Measurements from ENCODE around the gene CARD11. TPM values are rescaled to one million over a fixed set of nuclear protein-coding genes. Genes with fewer than 3 reads are reported as not detected.

Gene CARD11
- total RNA-seq, 1 experiment from 2014 or later: 0.57 TPM

GRCh38 chr7:2941216-2941859 is 102.3 kb downstream of the CARD11 start:
- POLR2A ChIA-PET: no interaction called here

DNA sequence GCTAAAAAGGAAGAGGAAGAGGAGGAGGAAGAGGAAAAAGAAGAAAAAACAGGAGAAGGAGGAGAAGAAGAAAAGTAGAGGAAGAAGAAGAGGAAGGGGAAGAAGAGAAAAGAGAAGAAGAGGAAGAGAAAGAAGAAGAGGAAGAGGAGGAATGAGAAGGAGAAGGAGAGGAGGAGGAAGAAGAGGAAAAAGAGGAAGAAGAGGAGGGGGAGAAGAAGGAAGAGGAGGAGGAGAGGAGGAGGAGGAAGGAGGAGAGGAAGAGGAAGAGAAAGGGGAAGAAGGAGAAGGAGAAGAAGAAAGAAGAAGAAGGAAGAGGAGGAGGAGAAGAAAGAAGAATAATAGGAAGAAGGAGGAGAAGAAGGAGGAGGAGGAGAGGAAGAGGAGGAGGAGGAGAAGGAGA is 103.2 kb downstream of the CARD11 start:
- Histone ChIP-seq H3K79me2 (ENCODE audit: insufficient read depth, low read length) (no peaks in the 10 kb centered on the region), H3K9me3 (ENCODE audit: control insufficient read depth in 1 of 2, insufficient read depth in 1 of 2, low read depth in 1 of 2, low read length in 2 of 2) (no peaks in the 10 kb centered on the region), H3K27ac (ENCODE audit: low read depth, low read length) (no peak overlapping the region), H2AFZ (ENCODE audit: low read depth, low read length, poor library complexity, severe bottlenecking) (no peak overlapping the region), H3K36me3 (ENCODE audit: control insufficient read depth in 1 of 2, insufficient read depth in 2 of 2, low read length in 2 of 2) (no peaks in the 10 kb centered on the region), H3K9me2 (ENCODE audit: insufficient read depth) (no peaks in the 10 kb centered on the region), H3K4me3 (replicated peaks in 1 of 2; ENCODE audit: low read depth in 1 of 2, low read length in 2 of 2) (no peak overlapping the region), H4K20me1 (ENCODE audit: insufficient read depth) (no peaks in the 10 kb centered on the region), H3K27me3 (ENCODE audit: insufficient read depth, low read length) (peaks cover 24% of the 10 kb centered on the region), H3K4me2 (ENCODE audit: low read length) (no peak overlapping the region), H3K9ac (ENCODE audit: low read length) (no peak overlapping the region), H3K4me1 (ENCODE audit: control insufficient read depth in 1 of 2, insufficient read depth in 2 of 2, low read length in 2 of 2) (0 out of 4 replicates have a peak, but pooled peaks cover 0 to 5% of the 10 kb centered on the region in 2 experiments)
- no TSS peak for BruUV-seq (replicated peaks)
- TF ChIP-seq JUND (IDR thresholded peaks at IDR 0.05): no peak
- TF ChIP-seq ZFX (IDR thresholded peaks at IDR 0.05): no peak
- no peak for TF ChIP-seq EZH2phosphoT487 (IDR thresholded peaks at IDR 0.05; ENCODE audit: borderline replicate concordance)
- DNase-seq (ENCODE audit: low read depth, low spot score) (no peak), ATAC-seq (no peak)
- POLR2A ChIA-PET: no interaction called here
- CTCF ChIA-PET: no interaction called here
- RAD21 ChIA-PET (ENCODE audit: low non-redundant PET in 1 of 2, low total read pairs in 2 of 2, uncharacterized antibody in 2 of 2, unreplicated experiment in 2 of 2): no interaction called here
- intact Hi-C loops (cut with micrococcal nuclease): no loop called here

More at GRCh38 chr7:2941216-2941859, 102.3 kb downstream of the CARD11 start:
- no TSS peak for BruUV-seq (replicated peaks)
- Histone ChIP-seq H3K9me3 (ENCODE audit: control insufficient read depth in 1 of 2, insufficient read depth in 1 of 2, low read depth in 1 of 2, low read length in 2 of 2) (no peaks in the 10 kb centered on the region), H3K36me3 (ENCODE audit: control insufficient read depth in 1 of 2, insufficient read depth in 2 of 2, low read length in 2 of 2) (no peaks in the 10 kb centered on the region), H3K9me2 (ENCODE audit: insufficient read depth) (no peaks in the 10 kb centered on the region), H2AFZ (ENCODE audit: low read depth, low read length, poor library complexity, severe bottlenecking) (no peak overlapping the region), H3K4me1 (ENCODE audit: control insufficient read depth in 1 of 2, insufficient read depth in 2 of 2, low read length in 2 of 2) (0 out of 4 replicates have a peak, but pooled peaks cover 0 to 5% of the 10 kb centered on the region in 2 experiments), H3K4me2 (ENCODE audit: low read length) (no peak overlapping the region), H3K4me3 (replicated peaks in 1 of 2; ENCODE audit: low read depth in 1 of 2, low read length in 2 of 2) (no peak overlapping the region), H3K9ac (ENCODE audit: low read length) (no peak overlapping the region), H3K27ac (ENCODE audit: low read depth, low read length) (no peak overlapping the region), H3K27me3 (ENCODE audit: insufficient read depth, low read length) (peaks cover 24% of the 10 kb centered on the region), H3K79me2 (ENCODE audit: insufficient read depth, low read length) (no peaks in the 10 kb centered on the region), H4K20me1 (ENCODE audit: insufficient read depth) (no peaks in the 10 kb centered on the region)
- CTCF ChIA-PET: no interaction called here
- no peak for TF ChIP-seq JUND (IDR thresholded peaks at IDR 0.05)
- TF ChIP-seq SP1 (IDR thresholded peaks at IDR 0.05; ENCODE audit: low read depth): no peak
- no peak for TF ChIP-seq ZFX (IDR thresholded peaks at IDR 0.05)
- TF ChIP-seq EGR1 (IDR thresholded peaks at IDR 0.05; ENCODE audit: low read depth): no peak
- no peak for TF ChIP-seq EZH2phosphoT487 (IDR thresholded peaks at IDR 0.05; ENCODE audit: borderline replicate concordance)
- no peak for TF ChIP-seq EZH2 (IDR thresholded peaks at IDR 0.05)
- intact Hi-C loops (cut with micrococcal nuclease): no loop called here
- DNase-seq (ENCODE audit: low read depth, low spot score) (no peak), ATAC-seq (no peak)
- RAD21 ChIA-PET (ENCODE audit: low non-redundant PET in 1 of 2, low total read pairs in 2 of 2, uncharacterized antibody in 2 of 2, unreplicated experiment in 2 of 2): no interaction called here
